ENCODE data around the gene DHX36.

Gene DHX36

DNA sequence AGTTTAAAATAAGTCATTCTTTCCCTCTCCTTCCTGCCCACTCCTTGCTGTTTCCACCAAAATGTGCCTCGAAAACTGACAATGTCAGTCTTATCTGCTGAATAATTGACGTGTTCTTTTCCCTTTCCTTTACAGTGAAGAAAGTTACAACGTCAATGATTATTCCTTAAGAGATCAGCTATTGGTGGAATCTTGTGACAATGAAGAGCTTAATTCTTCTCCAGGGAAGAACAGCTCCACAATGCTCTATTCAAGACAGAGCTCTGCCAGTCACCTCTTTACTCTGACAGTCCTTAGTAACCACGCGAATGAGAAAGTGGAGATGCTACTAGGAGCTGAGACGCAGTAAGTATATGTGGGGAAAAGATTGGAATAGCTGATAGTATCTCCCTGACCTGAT is 84.1 kb downstream of the DHX36 start:
- no peak overlapping the region for H3K23ac ChIP-seq (ENCODE audit: low read length)
- peaks cover 6 to 11% of the 10 kb centered on the region in 2 experiments for H3K4me1 ChIP-seq (ENCODE audit: control insufficient read depth in 1 of 2, insufficient read depth in 2 of 2, low read length in 2 of 2)
- no CpG with 5 or more reads among the region's 6 CpGs for WGBS (ENCODE audit: extremely low coverage, insufficient coverage, insufficient read length)
- H3K79me1 ChIP-seq (ENCODE audit: low read length): peaks cover 4% of the 10 kb centered on the region
- H2AFZ ChIP-seq (ENCODE audit: insufficient read depth, low read length, poor library complexity): no peak overlapping the region
- no peaks in the 10 kb centered on the region for H3K9me3 ChIP-seq (ENCODE audit: insufficient read depth, low read depth, low read length)
- no peak overlapping the region for H4K8ac ChIP-seq (ENCODE audit: low read depth, low read length)
- H4K91ac ChIP-seq (ENCODE audit: low read depth, low read length): no peak overlapping the region
- no peak overlapping the region for H2BK120ac ChIP-seq (ENCODE audit: insufficient read depth, low read length, poor library complexity)
- H2AK5ac ChIP-seq (ENCODE audit: low read length): no peak overlapping the region
- H3K27ac ChIP-seq (ENCODE audit: low read depth, low read length): no peak overlapping the region
- H3K9ac ChIP-seq (ENCODE audit: low read length): no peak overlapping the region
- H3K79me2 ChIP-seq (ENCODE audit: control insufficient read depth, insufficient read depth, low read length, poor library complexity): no peaks in the 10 kb centered on the region
- no peak overlapping the region for H2BK12ac ChIP-seq (ENCODE audit: low read length)
- H3K14ac ChIP-seq (ENCODE audit: low read length): no peak overlapping the region
- no peaks in the 10 kb centered on the region for H3K27me3 ChIP-seq (ENCODE audit: insufficient read depth, low read length)
- no peak overlapping the region for H3K18ac ChIP-seq (ENCODE audit: low read length)
- H4K12ac ChIP-seq (ENCODE audit: low read depth, low read length): no peak overlapping the region
- H3K4me2 ChIP-seq (ENCODE audit: low read length): no peak overlapping the region
- no peak overlapping the region for H3K4me3 ChIP-seq (ENCODE audit: low read depth, low read length)
- DNase-seq: no peak
- no peak overlapping the region for H3K4ac ChIP-seq (ENCODE audit: low read depth, low read length)
- no peaks in the 10 kb centered on the region for H3K36me3 ChIP-seq (ENCODE audit: control insufficient read depth in 1 of 2, insufficient read depth in 2 of 2, low read length in 2 of 2)
- H2BK5ac ChIP-seq (ENCODE audit: low read depth, low read length, poor library complexity): no peak overlapping the region

DNA sequence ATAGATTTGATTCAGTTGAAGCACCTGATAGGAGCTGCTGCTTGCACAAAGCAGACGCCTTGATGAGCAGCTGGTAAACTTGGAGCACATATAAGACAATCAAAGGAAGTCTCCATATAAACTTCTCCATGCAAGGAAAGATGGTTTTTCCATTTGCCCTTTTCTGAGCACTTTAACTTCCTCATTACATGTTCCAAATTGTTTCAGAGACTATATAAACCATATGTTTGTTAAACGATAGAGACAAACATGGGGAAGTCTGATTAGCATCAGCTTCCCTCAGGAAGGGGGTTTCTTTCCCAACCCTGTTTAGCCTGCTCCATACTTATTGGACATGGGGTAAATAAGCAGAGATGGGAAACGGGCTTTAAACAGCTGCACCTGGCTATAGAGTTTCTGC is 88.0 kb downstream of the DHX36 start:
- Histone ChIP-seq H4K8ac (ENCODE audit: low read depth, low read length) (no peak overlapping the region), H3K9me3 (ENCODE audit: insufficient read depth, low read depth, low read length) (no peaks in the 10 kb centered on the region), H3K36me3 (ENCODE audit: control insufficient read depth in 1 of 2, insufficient read depth in 2 of 2, low read length in 2 of 2) (no peaks in the 10 kb centered on the region), H2AK5ac (ENCODE audit: low read length) (no peak overlapping the region), H4K91ac (ENCODE audit: low read depth, low read length) (no peak overlapping the region), H3K4me3 (ENCODE audit: low read depth, low read length) (no peak overlapping the region), H3K4me1 (ENCODE audit: control insufficient read depth in 1 of 2, insufficient read depth in 2 of 2, low read length in 2 of 2) (peaks cover 4 to 6% of the 10 kb centered on the region in 2 experiments), H3K27me3 (ENCODE audit: insufficient read depth, low read length) (no peaks in the 10 kb centered on the region), H3K4ac (ENCODE audit: low read depth, low read length) (no peak overlapping the region), H3K9ac (ENCODE audit: low read length) (no peak overlapping the region), H4K12ac (ENCODE audit: low read depth, low read length) (no peak overlapping the region), H3K23ac (ENCODE audit: low read length) (no peak overlapping the region), H3K18ac (ENCODE audit: low read length) (no peak overlapping the region), H3K27ac (ENCODE audit: low read depth, low read length) (no peak overlapping the region), H3K4me2 (ENCODE audit: low read length) (no peak overlapping the region), H2BK5ac (ENCODE audit: low read depth, low read length, poor library complexity) (no peak overlapping the region), H3K79me2 (ENCODE audit: control insufficient read depth, insufficient read depth, low read length, poor library complexity) (no peaks in the 10 kb centered on the region), H2BK120ac (ENCODE audit: insufficient read depth, low read length, poor library complexity) (no peak overlapping the region), H3K14ac (ENCODE audit: low read length) (no peak overlapping the region), H2AFZ (ENCODE audit: insufficient read depth, low read length, poor library complexity) (no peak overlapping the region), H3K79me1 (ENCODE audit: low read length) (peaks cover 4% of the 10 kb centered on the region), H2BK12ac (ENCODE audit: low read length) (no peak overlapping the region)
- DNase-seq: no peak
- no CpG with 5 or more reads among the region's 3 CpGs for WGBS (ENCODE audit: extremely low coverage, insufficient coverage, insufficient read length)

DNA sequence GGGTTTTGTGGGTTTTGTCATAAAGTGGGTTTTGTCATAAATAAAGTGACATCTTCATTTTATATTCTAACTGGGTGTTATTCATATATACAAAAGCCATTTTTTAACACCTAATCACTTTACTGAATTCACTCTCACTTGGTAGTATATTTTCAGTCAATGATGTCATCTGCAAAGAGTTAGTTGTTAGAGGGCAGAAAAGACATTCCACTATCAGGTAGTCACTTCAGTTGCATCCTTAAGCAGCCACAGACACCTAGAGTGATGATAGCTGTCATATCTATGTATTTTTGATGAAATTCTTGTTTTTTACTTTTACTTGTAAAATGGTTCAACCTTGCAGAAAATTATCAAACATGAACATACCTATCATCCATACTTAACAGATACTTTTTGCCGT is 89.0 kb downstream of the DHX36 start:
- H3K4me2 ChIP-seq (ENCODE audit: low read length): no peak overlapping the region
- no peaks in the 10 kb centered on the region for H3K27me3 ChIP-seq (ENCODE audit: insufficient read depth, low read length)
- H3K36me3 ChIP-seq (ENCODE audit: control insufficient read depth in 1 of 2, insufficient read depth in 2 of 2, low read length in 2 of 2): no peaks in the 10 kb centered on the region
- H2AFZ ChIP-seq (ENCODE audit: insufficient read depth, low read length, poor library complexity): no peak overlapping the region
- no peak overlapping the region for H3K4ac ChIP-seq (ENCODE audit: low read depth, low read length)
- no peak overlapping the region for H3K18ac ChIP-seq (ENCODE audit: low read length)
- peak in 1 of 2 donors; percentile 63 for DNase-seq
- no peak overlapping the region for H3K14ac ChIP-seq (ENCODE audit: low read length)
- peaks cover 1% of the 10 kb centered on the region for H3K79me1 ChIP-seq (ENCODE audit: low read length)
- no peak overlapping the region for H3K9ac ChIP-seq (ENCODE audit: low read length)
- no peak overlapping the region for H2BK12ac ChIP-seq (ENCODE audit: low read length)
- H3K79me2 ChIP-seq (ENCODE audit: control insufficient read depth, insufficient read depth, low read length, poor library complexity): no peaks in the 10 kb centered on the region
- H2AK5ac ChIP-seq (ENCODE audit: low read length): no peak overlapping the region
- no peaks in the 10 kb centered on the region for H3K9me3 ChIP-seq (ENCODE audit: insufficient read depth, low read depth, low read length)
- no peak overlapping the region for H3K4me3 ChIP-seq (ENCODE audit: low read depth, low read length)
- no peak overlapping the region for H4K91ac ChIP-seq (ENCODE audit: low read depth, low read length)
- no peak overlapping the region for H4K12ac ChIP-seq (ENCODE audit: low read depth, low read length)
- H4K8ac ChIP-seq (ENCODE audit: low read depth, low read length): no peak overlapping the region
- H2BK120ac ChIP-seq (ENCODE audit: insufficient read depth, low read length, poor library complexity): no peak overlapping the region
- no peak overlapping the region for H3K23ac ChIP-seq (ENCODE audit: low read length)
- H3K27ac ChIP-seq (ENCODE audit: low read depth, low read length): no peak overlapping the region
- H2BK5ac ChIP-seq (ENCODE audit: low read depth, low read length, poor library complexity): no peak overlapping the region
- peaks cover 0 to 2% of the 10 kb centered on the region in 2 experiments for H3K4me1 ChIP-seq (ENCODE audit: control insufficient read depth in 1 of 2, insufficient read depth in 2 of 2, low read length in 2 of 2)
- no CpG with 5 or more reads among the region's 1 CpG for WGBS (ENCODE audit: extremely low coverage, insufficient coverage, insufficient read length)

DNA sequence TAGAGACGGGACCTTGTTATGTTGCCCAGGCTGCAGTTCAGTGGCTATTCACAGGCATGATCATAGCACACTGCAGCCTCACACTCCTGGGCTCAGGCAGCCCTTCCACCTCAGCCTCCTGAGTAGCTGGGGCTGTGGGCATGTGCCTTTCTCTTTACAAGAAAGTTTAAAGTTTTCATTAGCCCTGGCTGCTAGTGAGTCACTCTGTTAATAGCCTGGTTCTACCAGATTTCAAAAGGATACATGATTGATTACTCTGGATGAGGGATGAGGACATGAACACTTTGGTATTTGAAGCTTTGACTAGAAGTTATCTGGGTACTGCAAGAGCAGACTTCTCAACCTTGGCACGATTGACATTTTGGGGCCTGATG is 95.1 kb downstream of the DHX36 start:
- peak overlapping the region; percentile 70 for H3K27ac ChIP-seq (ENCODE audit: low read depth, low read length)
- no peaks in the 10 kb centered on the region for H3K27me3 ChIP-seq (ENCODE audit: insufficient read depth, low read length)
- no peak overlapping the region for H2BK12ac ChIP-seq (ENCODE audit: low read length)
- H3K4me1 ChIP-seq (ENCODE audit: control insufficient read depth in 1 of 2, insufficient read depth in 2 of 2, low read length in 2 of 2): peaks cover 7 to 12% of the 10 kb centered on the region in 2 experiments
- no peak overlapping the region for H3K4me2 ChIP-seq (ENCODE audit: low read length)
- no peak overlapping the region for H2BK5ac ChIP-seq (ENCODE audit: low read depth, low read length, poor library complexity)
- no peaks in the 10 kb centered on the region for H3K9me3 ChIP-seq (ENCODE audit: insufficient read depth, low read depth, low read length)
- no peak overlapping the region for H3K4ac ChIP-seq (ENCODE audit: low read depth, low read length)
- H4K12ac ChIP-seq (ENCODE audit: low read depth, low read length): no peak overlapping the region
- H2AK5ac ChIP-seq (ENCODE audit: low read length): no peak overlapping the region
- H4K8ac ChIP-seq (ENCODE audit: low read depth, low read length): no peak overlapping the region
- no peak overlapping the region for H3K9ac ChIP-seq (ENCODE audit: low read length)
- no peak overlapping the region for H3K18ac ChIP-seq (ENCODE audit: low read length)
- no peak for DNase-seq
- H3K14ac ChIP-seq (ENCODE audit: low read length): no peak overlapping the region
- H4K91ac ChIP-seq (ENCODE audit: low read depth, low read length): no peak overlapping the region
- no peak overlapping the region for H2BK120ac ChIP-seq (ENCODE audit: insufficient read depth, low read length, poor library complexity)
- no CpG with 5 or more reads among the region's 2 CpGs for WGBS (ENCODE audit: extremely low coverage, insufficient coverage, insufficient read length)
- peaks cover 4% of the 10 kb centered on the region for H3K79me1 ChIP-seq (ENCODE audit: low read length)
- H3K36me3 ChIP-seq (ENCODE audit: control insufficient read depth in 1 of 2, insufficient read depth in 2 of 2, low read length in 2 of 2): no peaks in the 10 kb centered on the region
- no peak overlapping the region for H3K23ac ChIP-seq (ENCODE audit: low read length)
- no peak overlapping the region for H3K4me3 ChIP-seq (ENCODE audit: low read depth, low read length)
- no peak overlapping the region for H2AFZ ChIP-seq (ENCODE audit: insufficient read depth, low read length, poor library complexity)
- H3K79me2 ChIP-seq (ENCODE audit: control insufficient read depth, insufficient read depth, low read length, poor library complexity): no peaks in the 10 kb centered on the region

Measured in trophoblast cell (in vitro differentiated cells and primary cell).